Panc1 (cell line): ENCODE data around the gene TCAF2.
"Not testable (repeated sequence)": the region's sequence is repeated elsewhere in the genome, so short reads cannot be mapped to it uniquely, and the experiment has no call there.

Experiments used
- CTCF ChIP-seq: fragments of 450-650 bp; IDR thresholded peaks from 2 replicates; pipeline ENCODE4 v1.5.1; 2017; ENCODE audit warnings: mild to moderate bottlenecking
- REST ChIP-seq, 2 experiments: IDR thresholded peaks; 2 replicates each; pipeline ENCODE4 v1.6.1; 2011 to 2012; ENCODE audit warnings: low read depth in 2 of 2, control low read depth in 1 of 2, low read length in 1 of 2, mild to moderate bottlenecking in 1 of 2, moderate library complexity in 1 of 2; ENCODE audit not compliant: insufficient read depth in 1 of 2

- not testable (repeated sequence) for TF ChIP-seq CTCF; REST (IDR thresholded peaks at IDR 0.05; ENCODE audit: insufficient read depth in 1 of 2, low read depth in 2 of 2, low read length in 1 of 2)
These were observed 29.7 kb downstream of the TCAF2 start for GRCh38 chr7:143650447-143650846.
